ENCODE measurements around the gene M1AP.

The M1AP gene

DNA sequence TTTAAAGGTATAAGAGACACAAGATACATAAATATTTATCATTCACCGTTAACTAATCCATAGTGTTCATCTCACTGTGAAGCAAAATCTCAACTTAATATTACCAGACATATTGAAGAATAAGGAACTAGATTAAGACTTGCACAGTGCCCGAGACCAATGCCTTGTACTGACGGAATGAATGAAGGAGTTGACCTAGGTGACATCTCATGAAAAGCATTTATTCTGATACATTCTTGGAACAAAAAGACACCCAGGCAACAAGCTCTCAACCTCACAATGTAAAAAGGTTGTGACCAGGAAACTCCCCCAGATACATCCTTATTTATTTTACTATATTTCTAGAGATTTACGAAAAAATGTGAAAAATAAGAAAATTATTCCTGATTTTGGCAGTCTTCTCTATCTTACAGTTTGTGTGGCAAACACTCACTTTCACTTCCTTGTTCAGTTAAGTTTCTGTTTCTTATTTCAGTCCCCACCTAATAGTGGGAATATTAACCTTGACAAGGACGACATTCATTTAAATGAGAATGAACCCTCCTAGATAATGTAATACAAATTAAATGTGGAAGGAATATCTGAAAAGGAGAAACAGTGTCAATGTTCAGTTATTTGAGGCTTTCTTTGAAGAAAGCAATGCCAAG, 28.4 kb downstream of the M1AP start:
- TF ChIP-seq REST (IDR thresholded peaks at IDR 0.05; ENCODE audit: insufficient read depth in 1 of 2, low read depth in 2 of 2, low read length in 2 of 2), result no peak
- TF ChIP-seq POLR2AphosphoS5 (IDR thresholded peaks at IDR 0.05; ENCODE audit: low read depth, low read length), result no peak
- TF ChIP-seq SIN3A (IDR thresholded peaks at IDR 0.05; ENCODE audit: borderline replicate concordance, insufficient read depth, low read length), result no peak
- no peak for TF ChIP-seq FOXP2 (optimal IDR thresholded peaks at IDR 0.05; ENCODE audit: borderline replicate concordance, extremely low read depth, extremely low read length, insufficient read depth)
- TF ChIP-seq TAF1 (IDR thresholded peaks at IDR 0.05; ENCODE audit: borderline replicate concordance, insufficient read depth, low read length), result no peak

GRCh38 chr2:74618410-74619083, 29.6 kb downstream of the M1AP start:
- TF ChIP-seq SIN3A (IDR thresholded peaks at IDR 0.05; ENCODE audit: borderline replicate concordance, insufficient read depth, low read length), result no peak
- no peak for TF ChIP-seq FOXP2 (optimal IDR thresholded peaks at IDR 0.05; ENCODE audit: borderline replicate concordance, extremely low read depth, extremely low read length, insufficient read depth)

GRCh38 chr2:74617122-74617521, 31.0 kb downstream of the M1AP start:
- TF ChIP-seq SIN3A (IDR thresholded peaks at IDR 0.05; ENCODE audit: borderline replicate concordance, insufficient read depth, low read length), result no peak
- no peak for TF ChIP-seq POLR2AphosphoS5 (IDR thresholded peaks at IDR 0.05; ENCODE audit: low read depth, low read length)
- no peak for TF ChIP-seq TAF1 (IDR thresholded peaks at IDR 0.05; ENCODE audit: borderline replicate concordance, insufficient read depth, low read length)
- TF ChIP-seq REST (IDR thresholded peaks at IDR 0.05; ENCODE audit: insufficient read depth in 1 of 2, low read depth in 2 of 2, low read length in 2 of 2), result no peak

GRCh38 chr2:74606927-74607326, 41.2 kb downstream of the M1AP start:
- no peak for TF ChIP-seq FOXP2 (optimal IDR thresholded peaks at IDR 0.05; ENCODE audit: borderline replicate concordance, extremely low read depth, extremely low read length, insufficient read depth)
- TF ChIP-seq REST (IDR thresholded peaks at IDR 0.05; ENCODE audit: insufficient read depth in 1 of 2, low read depth in 2 of 2, low read length in 2 of 2), result no peak
- TF ChIP-seq POLR2AphosphoS5 (IDR thresholded peaks at IDR 0.05; ENCODE audit: low read depth, low read length), result no peak
- no peak for TF ChIP-seq TAF1 (IDR thresholded peaks at IDR 0.05; ENCODE audit: borderline replicate concordance, insufficient read depth, low read length)
- TF ChIP-seq SIN3A (IDR thresholded peaks at IDR 0.05; ENCODE audit: borderline replicate concordance, insufficient read depth, low read length), result no peak

GRCh38 chr2:74603282-74604000, 44.7 kb downstream of the M1AP start:
- TF ChIP-seq REST (IDR thresholded peaks at IDR 0.05; ENCODE audit: insufficient read depth in 1 of 2, low read depth in 2 of 2, low read length in 2 of 2) (no peak), SIN3A (IDR thresholded peaks at IDR 0.05; ENCODE audit: borderline replicate concordance, insufficient read depth, low read length) (no peak), FOXP2 (optimal IDR thresholded peaks at IDR 0.05; ENCODE audit: borderline replicate concordance, extremely low read depth, extremely low read length, insufficient read depth) (no peak), POLR2AphosphoS5 (IDR thresholded peaks at IDR 0.05; ENCODE audit: low read depth, low read length) (no peak), TAF1 (IDR thresholded peaks at IDR 0.05; ENCODE audit: borderline replicate concordance, insufficient read depth, low read length) (no peak)
